ENCODE results near the gene NSD1.

Gene NSD1

DNA sequence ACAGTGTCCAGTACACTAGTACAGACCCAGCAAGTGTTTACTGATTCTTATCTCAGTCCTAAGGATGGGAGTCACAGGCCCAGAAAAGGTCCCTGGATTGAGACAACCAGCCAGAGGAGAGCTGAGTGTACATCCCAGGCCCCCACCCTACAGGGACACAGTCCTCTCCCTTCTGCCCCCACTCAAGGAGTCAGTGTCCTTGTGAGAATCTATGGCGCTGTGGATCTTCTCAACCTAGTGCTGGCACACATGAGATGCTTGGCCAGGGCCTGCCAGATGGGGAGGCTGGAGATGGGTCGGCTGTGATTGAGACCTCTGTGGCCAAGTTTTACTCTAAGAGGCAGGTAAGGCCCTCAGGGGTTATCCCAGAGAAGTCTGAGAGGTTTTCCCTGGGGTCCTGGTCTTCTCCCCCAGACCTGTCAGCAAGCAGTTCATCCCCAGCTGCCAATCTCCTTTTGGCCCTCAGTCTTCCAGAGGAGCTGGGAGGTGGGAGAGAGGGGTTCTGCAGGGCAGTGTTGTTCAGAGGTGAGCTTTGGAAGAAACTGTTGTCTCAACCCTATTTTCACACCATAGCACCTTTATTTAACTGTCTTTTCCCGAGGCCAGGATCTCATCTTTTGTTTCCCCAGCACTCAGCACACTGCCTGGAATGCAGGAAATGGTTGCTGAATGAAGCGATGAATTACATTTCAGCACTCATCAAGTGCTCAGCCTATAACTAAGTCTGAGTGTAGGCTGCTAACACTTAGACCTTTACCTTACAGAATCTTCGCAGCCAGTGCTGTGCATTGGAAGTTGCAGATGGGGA lies 3.2 kb upstream of the NSD1 start:
- in situ Hi-C loops (cut with HindIII; ENCODE audit: low sequenced_read_pairs): no loop called here
- H3K4me3 ChIP-seq (ENCODE audit: low read depth, low read length): no peak overlapping the region
- no peak for DNase-seq (ENCODE audit: low read depth)
- TF ChIP-seq, protein P1, sequence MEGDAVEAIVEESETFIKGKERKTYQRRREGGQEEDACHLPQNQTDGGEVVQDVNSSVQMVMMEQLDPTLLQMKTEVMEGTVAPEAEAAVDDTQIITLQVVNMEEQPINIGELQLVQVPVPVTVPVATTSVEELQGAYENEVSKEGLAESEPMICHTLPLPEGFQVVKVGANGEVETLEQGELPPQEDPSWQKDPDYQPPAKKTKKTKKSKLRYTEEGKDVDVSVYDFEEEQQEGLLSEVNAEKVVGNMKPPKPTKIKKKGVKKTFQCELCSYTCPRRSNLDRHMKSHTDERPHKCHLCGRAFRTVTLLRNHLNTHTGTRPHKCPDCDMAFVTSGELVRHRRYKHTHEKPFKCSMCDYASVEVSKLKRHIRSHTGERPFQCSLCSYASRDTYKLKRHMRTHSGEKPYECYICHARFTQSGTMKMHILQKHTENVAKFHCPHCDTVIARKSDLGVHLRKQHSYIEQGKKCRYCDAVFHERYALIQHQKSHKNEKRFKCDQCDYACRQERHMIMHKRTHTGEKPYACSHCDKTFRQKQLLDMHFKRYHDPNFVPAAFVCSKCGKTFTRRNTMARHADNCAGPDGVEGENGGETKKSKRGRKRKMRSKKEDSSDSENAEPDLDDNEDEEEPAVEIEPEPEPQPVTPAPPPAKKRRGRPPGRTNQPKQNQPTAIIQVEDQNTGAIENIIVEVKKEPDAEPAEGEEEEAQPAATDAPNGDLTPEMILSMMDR (IDR thresholded peaks at IDR 0.05; ENCODE audit: low read depth, low read length, missing control alignments): no peak

DNA sequence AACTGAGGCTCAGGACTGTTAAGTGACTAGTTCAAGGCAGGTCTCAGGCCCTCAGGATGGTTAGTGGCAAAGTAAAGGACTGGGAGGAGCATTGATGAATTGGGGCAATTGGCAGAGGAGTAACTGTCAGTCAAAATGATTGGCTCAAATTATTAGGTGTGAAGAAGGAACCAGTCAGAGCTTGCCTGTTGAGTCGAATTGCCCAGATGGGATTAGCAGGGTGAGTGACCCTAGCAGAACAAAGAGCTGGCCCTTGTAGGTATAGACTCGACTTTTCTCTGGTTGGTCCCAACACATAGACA lies 2.6 kb upstream of the NSD1 start:
- no peak overlapping the region for H3K4me3 ChIP-seq (ENCODE audit: low read depth, low read length)
- DNase-seq (ENCODE audit: low read depth): no peak
- TF ChIP-seq, protein P1 (IDR thresholded peaks at IDR 0.05; ENCODE audit: low read depth, low read length, missing control alignments): no peak
- in situ Hi-C loops (cut with HindIII; ENCODE audit: low sequenced_read_pairs): no loop called here

DNA sequence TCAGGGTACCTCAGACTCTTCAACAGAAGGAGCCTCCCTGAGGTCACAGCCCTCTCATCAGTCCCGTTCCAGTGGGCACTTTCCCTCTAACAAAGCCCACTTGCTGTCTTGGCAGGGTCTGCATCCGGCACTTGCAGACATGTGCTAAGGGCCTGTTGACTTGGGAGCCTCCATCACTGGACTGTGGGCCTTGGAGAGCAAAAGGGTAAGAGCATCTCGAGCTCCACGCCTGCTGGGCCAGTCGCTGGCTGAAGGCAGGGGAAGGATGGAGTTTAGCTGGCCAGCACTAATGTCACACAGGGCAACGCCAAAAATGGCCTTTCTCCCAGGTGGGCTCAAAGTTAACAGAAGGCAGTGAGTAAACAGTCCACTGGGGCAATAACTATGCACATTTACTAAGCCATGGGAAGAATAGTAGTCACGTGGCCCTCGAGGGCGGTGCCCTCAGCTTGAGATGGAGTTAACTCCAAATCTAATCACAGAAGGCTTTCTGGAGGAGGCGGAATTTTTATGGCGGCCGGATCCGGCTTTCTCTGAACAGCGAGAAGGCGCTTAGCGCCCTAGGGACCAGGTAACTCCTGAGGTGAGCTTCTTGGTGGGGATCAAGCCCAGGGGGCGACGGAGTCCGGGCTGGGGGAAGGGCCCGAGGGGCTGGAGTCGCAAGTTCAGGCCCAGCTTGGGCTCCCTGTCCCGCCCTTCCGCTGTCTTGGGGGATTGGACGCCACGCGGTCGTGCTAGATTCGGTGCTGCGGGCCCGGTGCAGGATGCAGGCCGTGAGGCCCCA lies 2.0 kb upstream of the NSD1 start:
- in situ Hi-C loops (cut with HindIII; ENCODE audit: low sequenced_read_pairs): no loop called here

DNA sequence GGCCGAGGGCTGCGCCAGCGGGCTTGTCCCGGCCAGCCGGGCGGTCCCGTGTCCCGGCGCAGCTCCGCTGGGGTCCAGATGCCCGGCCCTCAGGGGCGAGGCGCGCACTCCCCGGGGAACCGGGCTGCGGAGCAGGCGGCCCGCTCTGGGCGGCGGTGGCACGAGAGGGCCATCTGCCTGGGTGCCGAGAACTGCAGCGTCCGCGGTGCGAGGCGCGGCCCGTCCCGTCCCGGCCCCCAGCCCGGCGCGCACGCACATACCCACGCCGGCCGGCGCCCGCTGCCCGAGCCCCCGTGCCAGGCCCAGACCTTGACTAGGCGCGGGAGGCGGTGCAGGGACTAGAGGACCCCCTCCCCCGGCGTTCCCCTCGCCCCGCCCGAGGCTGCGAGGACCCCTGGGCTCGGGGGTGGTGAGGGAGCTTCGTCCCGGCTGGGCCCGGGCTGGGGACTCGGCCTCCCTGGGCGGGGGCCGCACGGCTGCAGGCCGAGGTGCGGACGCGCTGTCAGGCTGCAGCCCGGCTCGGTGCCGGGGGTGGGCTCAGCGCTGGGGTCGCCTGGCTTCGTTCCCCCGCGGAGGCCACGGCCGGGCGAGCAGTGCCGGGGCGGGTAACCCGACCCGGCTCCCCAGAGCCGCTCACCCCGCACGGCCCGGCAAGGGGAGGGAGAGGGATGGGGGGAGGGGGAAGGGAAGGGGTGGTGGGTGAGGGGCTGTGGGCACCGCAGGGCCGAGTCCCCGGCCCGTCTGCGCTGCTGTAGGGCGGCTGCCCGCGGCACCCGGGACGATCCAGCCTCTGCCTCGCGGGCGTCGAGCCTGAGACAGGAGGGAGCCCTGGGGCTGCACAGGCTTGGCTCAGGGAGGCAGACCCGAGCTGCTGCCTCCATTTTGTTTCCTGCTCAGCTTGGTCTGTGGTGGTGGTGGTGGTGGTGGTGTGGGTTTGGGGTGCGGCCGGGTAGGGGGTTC lies 1.2 kb upstream of the NSD1 start:
- no peak overlapping the region for H3K4me3 ChIP-seq (ENCODE audit: low read depth, low read length)
- in situ Hi-C loops (cut with HindIII; ENCODE audit: low sequenced_read_pairs): no loop called here
- TF ChIP-seq, protein P1 (IDR thresholded peaks at IDR 0.05; ENCODE audit: low read depth, low read length, missing control alignments): no peak
- no peak for DNase-seq (ENCODE audit: low read depth)

More for the DNA sequence above, 2.0 kb upstream of the NSD1 start:
- no peak for DNase-seq (ENCODE audit: low read depth)
- TF ChIP-seq, protein P1 (IDR thresholded peaks at IDR 0.05; ENCODE audit: low read depth, low read length, missing control alignments): no peak
- no peak overlapping the region for H3K4me3 ChIP-seq (ENCODE audit: low read depth, low read length)

DNA sequence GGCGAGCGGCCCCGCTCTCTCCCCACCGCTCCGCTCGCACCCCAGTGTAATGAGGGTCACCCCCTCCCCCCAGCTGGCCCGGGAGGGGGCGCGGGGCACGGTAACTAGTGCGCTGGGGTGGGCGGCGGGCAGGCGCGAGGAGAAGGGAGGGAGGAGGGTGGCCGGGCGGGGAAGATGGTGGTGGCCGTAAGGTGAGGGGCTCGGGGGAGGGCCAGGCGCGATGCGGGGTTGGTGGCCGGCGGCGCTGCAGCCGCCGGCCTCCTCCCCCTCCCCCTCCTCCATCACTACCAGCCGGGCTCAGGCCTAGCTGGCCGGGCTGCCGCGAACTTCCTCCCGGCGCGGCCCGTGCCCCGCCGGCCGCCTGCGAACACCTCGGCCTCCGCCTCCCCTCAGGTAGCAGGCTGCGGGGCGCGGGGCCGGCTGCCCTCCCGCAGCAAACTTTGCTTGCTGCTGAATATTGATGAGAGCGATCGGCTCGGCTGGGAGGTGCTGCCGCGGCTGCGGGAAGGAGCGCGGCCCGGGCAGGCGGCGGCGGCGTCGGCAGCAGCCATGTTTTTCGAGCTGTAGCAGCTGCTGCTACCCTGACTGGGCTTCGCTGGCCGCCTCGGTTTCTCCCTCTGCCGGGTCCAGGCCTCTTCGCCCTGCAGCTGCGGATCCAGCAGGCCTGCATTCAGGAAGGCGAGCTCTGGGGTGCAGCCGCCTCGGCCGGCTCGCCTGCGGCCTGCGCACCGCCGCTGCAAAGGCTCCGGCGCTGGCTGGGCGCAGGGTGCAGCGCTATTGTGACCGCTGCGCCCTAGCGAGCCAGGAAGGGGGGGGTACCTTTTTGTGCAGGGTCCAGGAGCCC lies 502 bp downstream of the NSD1 start:
- in situ Hi-C loops (cut with HindIII; ENCODE audit: low sequenced_read_pairs): no loop called here
- TF ChIP-seq, protein P1 (IDR thresholded peaks at IDR 0.05; ENCODE audit: low read depth, low read length, missing control alignments): no peak
- DNase-seq (ENCODE audit: low read depth): no peak
- H3K4me3 ChIP-seq (ENCODE audit: low read depth, low read length): peak overlapping the region; percentile 54
